ENCODE measurements around the gene TIMM10B. TPM values are rescaled to one million over a fixed set of nuclear protein-coding genes. Genes with fewer than 3 reads are reported as not detected.

The TIMM10B gene
- total and polyA plus RNA-seq, 2 of the 4 experiments (the other 2 are of a cell fraction), result 24.7 to 27.1 TPM

DNA sequence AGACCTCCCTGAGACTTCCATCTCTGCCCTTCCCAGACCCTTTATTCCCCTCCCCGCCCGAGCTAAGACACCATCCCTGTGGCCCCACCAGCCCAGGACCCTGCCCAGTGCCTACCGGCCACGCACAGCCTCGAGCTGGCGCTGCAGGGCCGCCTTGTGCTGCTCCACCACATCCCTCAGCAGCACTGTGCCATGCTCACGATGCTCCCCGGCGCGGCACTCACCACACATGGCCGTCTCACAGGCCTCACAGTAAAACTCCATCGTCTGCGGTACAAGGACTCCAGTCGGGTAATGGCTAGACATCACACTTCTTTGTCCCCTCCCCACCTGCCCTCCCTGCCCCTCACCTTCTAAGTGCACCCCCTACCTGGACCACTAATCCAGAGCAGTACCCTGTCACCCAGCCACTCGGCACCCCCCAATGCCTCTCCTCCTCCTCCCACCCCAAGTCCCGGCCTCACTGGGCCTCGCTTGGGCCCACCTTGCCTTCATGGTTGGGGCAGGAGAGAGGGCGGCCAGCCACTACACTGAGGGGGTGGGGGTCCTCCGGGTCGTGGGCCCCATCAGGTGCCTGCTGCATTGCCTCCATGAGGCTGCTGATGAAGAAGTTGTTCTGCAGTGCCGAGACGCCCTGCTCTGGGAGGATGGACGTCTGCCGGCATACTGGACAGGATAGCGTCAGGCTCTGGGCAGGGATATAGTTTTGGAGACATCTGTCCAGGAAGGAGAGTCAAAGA lies 23.6 kb upstream of the TIMM10B start:
- Histone ChIP-seq H4K20me1 (ENCODE audit: insufficient read depth, low read length) (0 out of 2 replicates have a peak, but pooled peaks cover 5% of the 10 kb centered on the region), H3K4me3 (ENCODE audit: insufficient read depth, low read depth, low read length) (no peak overlapping the region), H3K4me2 (ENCODE audit: low read depth, low read length) (no peak overlapping the region), H4K8ac (ENCODE audit: low read depth in 2 of 2, low read length in 2 of 2) (no peak overlapping the region), H3K23ac (ENCODE audit: low read depth, low read length) (no peak overlapping the region), H3K14ac (replicated peaks; ENCODE audit: low read depth, low read length) (no peak overlapping the region), H2AK9ac (replicated peaks; ENCODE audit: low read depth, low read length, poor library complexity) (no peak overlapping the region), H4K5ac (ENCODE audit: low read depth, low read length) (no peak overlapping the region), H3K4ac (ENCODE audit: low read depth, low read length) (no peak overlapping the region), H3K9me3 (ENCODE audit: control insufficient read depth, insufficient read depth, low read length) (no peaks in the 10 kb centered on the region), H2AK5ac (ENCODE audit: low read depth, low read length) (no peak overlapping the region), H3K4me1 (ENCODE audit: control insufficient read depth, insufficient read depth, low read length) (no peaks in the 10 kb centered on the region), H3K9me1 (ENCODE audit: insufficient read depth, low read length) (peaks cover 4% of the 10 kb centered on the region; the same call in 1 of the 2 replicates), H2BK120ac (ENCODE audit: low read depth, low read length) (no peak overlapping the region), H4K91ac (ENCODE audit: insufficient read depth, low read depth, low read length) (no peak overlapping the region), H3K27ac (ENCODE audit: insufficient read depth, low read length) (no peak overlapping the region), H2BK20ac (ENCODE audit: low read depth, low read length) (no peak overlapping the region), H2BK15ac (ENCODE audit: low read depth, low read length) (no peak overlapping the region), H3K56ac (ENCODE audit: extremely low read depth, insufficient read depth, low read length) (no peak overlapping the region), H3K9ac (ENCODE audit: low read depth, low read length) (no peak overlapping the region), H3K27me3 (ENCODE audit: control insufficient read depth, insufficient read depth, low read length) (no peaks in the 10 kb centered on the region), H3K18ac (ENCODE audit: low read depth, low read length) (no peak overlapping the region), H2AFZ (replicated peaks; ENCODE audit: low read length, poor library complexity) (no peak overlapping the region), H3K79me1 (ENCODE audit: low read depth in 1 of 2, low read length in 2 of 2) (peaks cover 0 to 8% of the 10 kb centered on the region in 2 experiments; a peak in 1 of 4 replicates), H2BK5ac (ENCODE audit: low read depth, low read length, poor library complexity, severe bottlenecking) (no peak overlapping the region), H3K36me3 (ENCODE audit: control insufficient read depth, insufficient read depth, low read length) (peaks cover 51% of the 10 kb centered on the region)
- dilution Hi-C loops (cut with HindIII; ENCODE audit: low sequenced_read_pairs, unreplicated experiment) (no loop called here), in situ Hi-C loops (cut with MboI; ENCODE audit: low sequenced_read_pairs) (no loop called here), intact Hi-C loops (cut with micrococcal nuclease) (no loop called here)
- DNase-seq (no peak), ATAC-seq (ENCODE audit: low read depth) (no peak)
- no TSS peak for BruUV-seq (replicated peaks)
- CTCF ChIA-PET, result no interaction called here
- WGBS, 2 experiments (ENCODE audit: extremely low coverage in 2 of 2, insufficient read length in 1 of 2), result 86% methylated on average over 4 of the region's 26 CpGs; no CpG with 5 or more reads in 1 of the 2 experiments
- POLR2A ChIA-PET (ENCODE audit: unreplicated experiment), result no interaction called here
- TF ChIP-seq CHD1 (IDR thresholded peaks at IDR 0.05; ENCODE audit: low read depth, low read length) (no peak), POLR2A (IDR thresholded peaks at IDR 0.05; ENCODE audit: low read depth, low read length) (no peak), RAD21 (IDR thresholded peaks at IDR 0.05; ENCODE audit: low read length) (no peak), RCOR1 (IDR thresholded peaks at IDR 0.05; ENCODE audit: insufficient replicate concordance, low read length) (no peak), FOS (IDR thresholded peaks at IDR 0.05; ENCODE audit: low read depth, low read length) (no peak), MAFK (IDR thresholded peaks at IDR 0.05; ENCODE audit: low read depth, low read length) (no peak), SMC3 (IDR thresholded peaks at IDR 0.05; ENCODE audit: low read depth, low read length) (no peak), MXI1 (IDR thresholded peaks at IDR 0.05; ENCODE audit: borderline replicate concordance, low read depth, low read length) (no peak), RFX5 (IDR thresholded peaks at IDR 0.05; ENCODE audit: low read depth, low read length) (no peak), BHLHE40 (IDR thresholded peaks at IDR 0.05; ENCODE audit: low read depth, low read length) (no peak), MAZ (IDR thresholded peaks at IDR 0.05; ENCODE audit: borderline replicate concordance, low read depth, low read length) (no peak), CEBPB (IDR thresholded peaks at IDR 0.05; ENCODE audit: low read depth, low read length) (no peak), NFE2L2 (IDR thresholded peaks at IDR 0.05; ENCODE audit: low read depth, low read length) (no peak)
- TF ChIP-seq, protein P1, sequence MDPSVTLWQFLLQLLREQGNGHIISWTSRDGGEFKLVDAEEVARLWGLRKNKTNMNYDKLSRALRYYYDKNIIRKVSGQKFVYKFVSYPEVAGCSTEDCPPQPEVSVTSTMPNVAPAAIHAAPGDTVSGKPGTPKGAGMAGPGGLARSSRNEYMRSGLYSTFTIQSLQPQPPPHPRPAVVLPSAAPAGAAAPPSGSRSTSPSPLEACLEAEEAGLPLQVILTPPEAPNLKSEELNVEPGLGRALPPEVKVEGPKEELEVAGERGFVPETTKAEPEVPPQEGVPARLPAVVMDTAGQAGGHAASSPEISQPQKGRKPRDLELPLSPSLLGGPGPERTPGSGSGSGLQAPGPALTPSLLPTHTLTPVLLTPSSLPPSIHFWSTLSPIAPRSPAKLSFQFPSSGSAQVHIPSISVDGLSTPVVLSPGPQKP (IDR thresholded peaks at IDR 0.05; ENCODE audit: borderline replicate concordance, low read depth, low read length), result no peak
- TF ChIP-seq, protein P2, sequence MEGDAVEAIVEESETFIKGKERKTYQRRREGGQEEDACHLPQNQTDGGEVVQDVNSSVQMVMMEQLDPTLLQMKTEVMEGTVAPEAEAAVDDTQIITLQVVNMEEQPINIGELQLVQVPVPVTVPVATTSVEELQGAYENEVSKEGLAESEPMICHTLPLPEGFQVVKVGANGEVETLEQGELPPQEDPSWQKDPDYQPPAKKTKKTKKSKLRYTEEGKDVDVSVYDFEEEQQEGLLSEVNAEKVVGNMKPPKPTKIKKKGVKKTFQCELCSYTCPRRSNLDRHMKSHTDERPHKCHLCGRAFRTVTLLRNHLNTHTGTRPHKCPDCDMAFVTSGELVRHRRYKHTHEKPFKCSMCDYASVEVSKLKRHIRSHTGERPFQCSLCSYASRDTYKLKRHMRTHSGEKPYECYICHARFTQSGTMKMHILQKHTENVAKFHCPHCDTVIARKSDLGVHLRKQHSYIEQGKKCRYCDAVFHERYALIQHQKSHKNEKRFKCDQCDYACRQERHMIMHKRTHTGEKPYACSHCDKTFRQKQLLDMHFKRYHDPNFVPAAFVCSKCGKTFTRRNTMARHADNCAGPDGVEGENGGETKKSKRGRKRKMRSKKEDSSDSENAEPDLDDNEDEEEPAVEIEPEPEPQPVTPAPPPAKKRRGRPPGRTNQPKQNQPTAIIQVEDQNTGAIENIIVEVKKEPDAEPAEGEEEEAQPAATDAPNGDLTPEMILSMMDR (conservative IDR thresholded peaks at IDR 0.05; ENCODE audit: low read depth, low read length), result no peak
- TF ChIP-seq, protein P3, sequence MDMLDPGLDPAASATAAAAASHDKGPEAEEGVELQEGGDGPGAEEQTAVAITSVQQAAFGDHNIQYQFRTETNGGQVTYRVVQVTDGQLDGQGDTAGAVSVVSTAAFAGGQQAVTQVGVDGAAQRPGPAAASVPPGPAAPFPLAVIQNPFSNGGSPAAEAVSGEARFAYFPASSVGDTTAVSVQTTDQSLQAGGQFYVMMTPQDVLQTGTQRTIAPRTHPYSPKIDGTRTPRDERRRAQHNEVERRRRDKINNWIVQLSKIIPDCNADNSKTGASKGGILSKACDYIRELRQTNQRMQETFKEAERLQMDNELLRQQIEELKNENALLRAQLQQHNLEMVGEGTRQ (IDR thresholded peaks at IDR 0.05; ENCODE audit: low read depth, low read length), result no peak

Data from IMR-90 (cell line).